UCSD-AML1 (cell line): ENCODE results near the gene ITGA3.
A peak's percentile ranks its signal among the peaks of the same experiment; 100 is the strongest.
"Not testable (repeated sequence)": the region's sequence is repeated elsewhere in the genome, so short reads cannot be mapped to it uniquely, and the experiment has no call there.

ENCODE experiments used
- DNase-seq: peaks from one replicate; lab custom pipeline; 2025; ENCODE audit not compliant: unreplicated experiment; lab: John Stamatoyannopoulos, UW

Gene ITGA3

DNA sequence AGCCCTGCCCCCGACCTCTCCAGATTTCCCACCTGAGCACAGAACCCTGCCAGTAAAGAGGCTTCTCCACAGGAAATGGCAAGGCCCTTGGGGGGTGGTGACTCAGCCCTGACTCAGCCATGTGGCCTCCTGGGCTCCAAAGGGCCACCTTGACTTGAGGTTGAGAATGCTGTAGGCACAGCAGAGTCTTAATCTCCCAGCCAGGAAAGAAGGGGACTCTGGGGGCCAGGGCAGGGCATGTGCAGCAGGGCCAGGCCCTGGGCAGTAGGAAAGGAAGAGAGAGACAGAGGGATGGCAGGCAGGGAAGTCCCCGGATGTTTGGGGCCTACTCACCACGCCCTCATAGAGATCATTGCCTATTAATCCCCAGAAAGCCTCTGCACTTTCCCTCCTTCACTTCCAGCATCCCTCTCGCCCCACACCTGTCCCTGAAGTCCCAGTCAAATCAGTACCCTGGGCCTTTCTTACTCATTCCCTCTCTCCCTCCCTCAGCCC is 4.8 kb upstream of the ITGA3 start:
- peak; percentile 54 for DNase-seq

DNA sequence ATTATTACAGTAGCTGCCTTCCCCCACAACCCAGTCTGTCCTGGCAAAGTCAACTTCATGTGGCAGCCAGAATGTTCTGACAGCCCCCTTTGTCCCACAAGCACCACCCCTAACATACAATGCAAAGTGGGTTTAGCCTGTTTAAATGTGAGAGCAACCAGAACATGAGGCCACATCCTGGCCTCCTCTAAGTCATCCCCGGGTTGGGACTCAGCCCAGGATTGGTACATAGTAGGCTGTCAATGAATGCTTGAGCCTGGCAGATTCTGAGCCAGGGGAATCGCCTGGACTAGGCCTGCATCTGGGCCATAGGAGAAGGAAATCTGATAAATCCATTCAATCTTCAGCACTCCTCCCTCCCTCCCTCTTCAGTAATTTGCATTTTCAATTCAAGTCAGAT is 4.3 kb upstream of the ITGA3 start:
- no peak for DNase-seq

DNA sequence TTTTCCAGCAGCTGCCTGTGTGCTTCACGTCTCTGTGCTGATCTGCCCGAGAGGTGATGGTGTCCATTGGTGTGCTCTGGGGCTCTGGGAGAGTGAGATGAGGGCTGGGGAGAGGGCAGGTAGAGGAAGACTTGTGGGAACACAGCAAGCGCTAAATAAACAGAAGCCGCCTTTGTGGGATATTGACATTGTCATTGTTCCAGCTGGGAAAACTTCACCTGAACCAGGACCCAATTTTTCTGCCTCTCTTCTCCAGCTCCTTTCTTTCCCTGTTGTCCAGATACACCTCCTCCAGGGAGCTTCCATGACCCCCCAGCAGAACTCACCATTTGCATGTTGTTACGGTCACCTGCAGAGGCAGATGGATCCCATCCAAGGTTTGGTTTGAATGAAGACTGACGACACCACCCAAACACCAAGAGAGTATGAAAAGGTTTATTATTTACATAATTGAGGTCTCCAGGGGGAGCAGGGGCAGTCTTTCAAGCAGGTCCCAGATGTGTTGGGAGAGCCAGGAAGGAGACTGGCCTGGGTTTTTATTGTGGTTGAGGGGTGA is 3.6 kb upstream of the ITGA3 start:
- DNase-seq = no peak

DNA sequence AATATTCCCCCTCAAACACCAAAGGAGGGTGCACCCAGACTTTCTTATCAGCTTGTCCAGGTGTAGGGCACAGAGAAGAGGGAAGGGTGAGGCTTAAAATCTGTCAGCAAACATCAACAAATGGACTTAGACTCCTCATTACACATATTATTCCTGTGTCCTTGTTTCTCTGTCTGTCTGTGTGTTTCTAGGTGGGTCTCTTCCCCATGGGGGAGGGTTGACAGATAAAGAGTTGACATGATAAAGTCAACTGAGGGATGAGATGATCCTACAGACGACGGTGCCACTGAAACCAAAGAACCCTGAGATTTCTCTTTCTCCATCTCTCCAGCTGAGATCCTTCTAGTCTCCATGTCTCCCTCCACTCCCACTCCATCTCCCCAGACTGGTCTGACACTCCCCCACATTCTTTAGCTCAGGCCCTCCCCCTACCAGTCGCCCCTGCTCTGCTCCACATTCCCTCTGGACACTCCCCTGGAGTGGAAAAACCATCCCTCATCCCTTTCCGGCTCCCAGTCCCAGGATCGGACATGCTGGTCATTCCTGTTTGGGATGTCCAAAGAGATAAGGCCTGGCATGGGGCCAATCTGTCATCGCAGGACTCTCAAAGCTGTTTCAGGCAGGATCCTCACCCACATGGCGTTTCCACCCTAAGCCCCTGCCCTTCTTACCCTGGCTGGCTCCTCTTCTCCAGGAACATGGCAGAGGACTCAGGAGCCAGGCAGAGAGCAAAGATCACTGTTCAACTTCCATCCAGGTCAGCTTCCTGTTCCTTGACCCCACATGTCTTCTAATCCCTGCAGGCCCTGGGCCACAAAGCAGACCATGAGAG is 2.9 kb upstream of the ITGA3 start:
- DNase-seq = no peak

- no peak for DNase-seq
Measured at GRCh38 chr17:50053654-50053960, 2.3 kb upstream of the ITGA3 start.

DNA sequence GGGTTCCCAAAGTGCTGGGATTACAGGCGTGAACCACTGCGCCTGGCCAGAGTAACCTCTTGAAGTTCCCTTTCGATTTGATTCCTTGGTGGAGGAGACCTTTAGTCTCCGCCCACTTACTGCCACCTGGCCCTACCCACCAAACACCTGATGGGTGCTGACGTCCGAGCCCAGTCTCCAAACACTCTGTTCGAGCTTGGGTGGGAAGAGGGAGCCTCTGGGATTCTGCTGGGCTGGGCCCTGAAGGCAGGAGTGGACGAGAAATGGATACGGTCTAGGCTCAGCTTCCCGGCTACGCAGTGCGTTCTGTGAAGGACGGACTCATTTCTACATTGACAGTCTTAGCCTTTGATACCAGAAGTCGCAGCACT is 870 bp upstream of the ITGA3 start:
- DNase-seq = no peak

DNA sequence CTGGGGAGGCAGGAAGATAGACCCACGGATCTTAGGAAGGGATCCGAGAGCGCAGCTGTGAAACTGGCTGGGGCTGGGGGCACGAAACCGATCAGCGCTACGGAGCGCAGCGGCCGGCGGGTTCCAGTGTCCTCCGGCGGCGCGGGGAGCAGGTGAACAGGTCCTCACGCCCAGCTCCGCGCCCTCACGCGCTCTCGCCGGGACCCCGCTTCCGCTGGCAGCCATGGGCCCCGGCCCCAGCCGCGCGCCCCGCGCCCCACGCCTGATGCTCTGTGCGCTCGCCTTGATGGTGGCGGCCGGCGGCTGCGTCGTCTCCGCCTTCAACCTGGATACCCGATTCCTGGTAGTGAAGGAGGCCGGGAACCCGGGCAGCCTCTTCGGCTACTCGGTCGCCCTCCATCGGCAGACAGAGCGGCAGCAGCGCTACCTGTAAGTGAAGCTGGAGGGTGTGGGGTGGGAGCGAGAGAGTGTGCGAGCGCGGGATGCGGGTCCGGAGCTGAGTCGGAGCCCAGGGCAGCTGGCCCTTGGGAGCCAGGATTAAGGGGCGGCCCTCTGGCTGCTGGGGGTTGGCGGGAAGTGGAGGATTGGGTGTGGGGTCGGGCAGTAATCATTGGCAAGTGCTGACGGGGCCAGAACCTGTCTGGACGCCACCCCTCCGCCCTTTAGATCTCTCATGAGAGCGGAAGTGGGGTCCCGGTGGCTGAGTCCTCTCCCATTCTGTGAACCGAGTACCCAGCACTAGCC is 479 bp downstream of the ITGA3 start:
- DNase-seq = peak; percentile 59

DNA sequence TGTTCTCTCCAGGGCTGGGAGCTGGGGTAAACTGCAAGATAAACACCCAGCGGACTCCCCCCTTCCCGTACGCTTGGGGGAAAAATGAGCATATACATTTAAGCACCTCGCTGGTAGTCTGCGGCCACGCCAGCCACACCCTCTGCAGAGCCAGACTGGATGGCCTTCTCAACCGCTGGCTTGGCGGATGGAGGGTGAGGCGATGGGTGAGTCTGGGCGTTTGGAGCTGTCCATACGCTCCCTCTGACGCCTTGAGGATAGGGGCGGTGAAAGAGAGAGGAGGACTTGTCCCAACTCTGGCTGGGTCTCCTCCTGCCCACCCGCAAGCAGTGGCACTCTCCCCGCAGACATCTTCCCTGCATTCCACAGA is 1.0 kb downstream of the ITGA3 start:
- no peak for DNase-seq

GRCh38 chr17:50057521-50057991 is 1.6 kb downstream of the ITGA3 start:
- no peak for DNase-seq

GRCh38 chr17:50058296-50058953 is 2.5 kb downstream of the ITGA3 start:
- no peak for DNase-seq

GRCh38 chr17:50059256-50059655 is 3.3 kb downstream of the ITGA3 start:
- no peak for DNase-seq

DNA sequence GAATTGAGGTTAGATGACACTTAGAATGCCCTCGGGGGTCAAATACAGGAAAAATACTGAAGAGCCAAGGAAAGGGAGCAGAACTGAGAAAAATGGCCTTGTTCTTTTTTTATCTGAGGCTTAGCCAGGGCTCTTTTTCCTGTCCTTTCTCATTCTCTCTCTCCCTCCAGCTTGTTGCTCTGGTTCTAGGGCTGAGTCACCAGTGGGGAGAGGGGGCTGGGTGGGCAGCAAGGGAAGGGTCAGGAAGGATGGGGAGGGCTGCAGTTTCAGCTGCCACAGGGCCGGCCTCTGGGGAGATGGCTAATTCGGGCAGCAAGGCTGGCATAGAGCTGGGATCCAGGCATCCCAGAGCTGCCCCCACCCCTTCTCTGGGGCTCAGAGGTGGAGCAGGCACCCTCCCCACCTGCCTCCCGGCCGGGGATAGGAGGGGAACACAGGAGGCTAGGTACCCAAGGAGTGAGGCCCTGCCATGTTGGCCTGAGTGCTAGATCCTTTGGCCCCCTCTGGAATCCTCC is 3.9 kb downstream of the ITGA3 start:
- DNase-seq = no peak

- no peak for DNase-seq
Measured at GRCh38 chr17:50060951-50061712, 5.2 kb downstream of the ITGA3 start.

DNA sequence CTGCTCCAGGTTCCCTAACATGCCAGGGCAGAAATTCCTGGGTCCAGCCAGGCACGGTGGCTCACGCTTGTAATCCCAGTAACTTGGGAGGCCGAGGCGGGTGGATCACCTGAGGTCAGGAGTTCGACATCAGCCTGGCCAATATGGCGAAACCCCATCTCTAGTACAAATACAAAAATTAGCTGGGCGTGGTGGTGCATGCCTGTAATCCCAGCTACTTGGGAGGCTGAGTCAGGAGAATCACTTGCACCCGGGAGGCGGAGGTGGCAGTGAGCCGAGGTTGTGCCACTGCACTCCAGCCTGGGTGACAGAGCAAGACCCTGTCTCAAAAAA is 5.8 kb downstream of the ITGA3 start:
- not testable (repeated sequence) for DNase-seq

GRCh38 chr17:50062293-50063243 is 6.7 kb downstream of the ITGA3 start:
- DNase-seq = no peak

- DNase-seq = no peak
Measured at GRCh38 chr17:50063561-50064252, 7.8 kb downstream of the ITGA3 start.

GRCh38 chr17:50064253-50065001 is 8.5 kb downstream of the ITGA3 start:
- DNase-seq = peak; percentile 72

GRCh38 chr17:50065056-50065455 is 9.1 kb downstream of the ITGA3 start:
- no peak for DNase-seq
